SJSA1 (cell line): Measurements from ENCODE around the gene CRYBB3. TPM values are rescaled to one million over a fixed set of nuclear protein-coding genes. Genes with fewer than 3 reads are reported as not detected.

Experiments used
- DNase-seq, 2 experiments: peaks; one replicate each; pipeline ENCODE4 v3.0.0-alpha.2; 2015 to 2020; ENCODE audit warnings: low spot score in 2 of 2, low read depth in 1 of 2
- H3K27ac ChIP-seq: fragments of 250-450 bp; sonication (Bioruptor Pico); 2 replicates; pipeline ENCODE4 v1.5.1; 2020; ENCODE audit warnings: mild to moderate bottlenecking, moderate library complexity
- H3K27me3 ChIP-seq: fragments of 250-450 bp; sonication (Bioruptor Pico); replicated peaks from 2 replicates; pipeline ENCODE4 v1.5.1; 2020; ENCODE audit warnings: mild to moderate bottlenecking, moderate library complexity
- H3K36me3 ChIP-seq: fragments of 250-450 bp; sonication (Bioruptor Pico); 2 replicates; pipeline ENCODE4 v1.5.1; 2020; ENCODE audit warnings: mild to moderate bottlenecking
- H3K4me1 ChIP-seq: fragments of 250-450 bp; sonication (Bioruptor Pico); replicated peaks from 2 replicates; pipeline ENCODE4 v1.6.1; 2021; ENCODE audit warnings: mild to moderate bottlenecking
- H3K4me3 ChIP-seq: fragments of 250-450 bp; sonication (Bioruptor Pico); 2 replicates; pipeline ENCODE4 v1.5.1; 2020; ENCODE audit warnings: mild to moderate bottlenecking
- H3K9me3 ChIP-seq: fragments of 250-450 bp; sonication (Bioruptor Pico); replicated peaks from 2 replicates; pipeline ENCODE4 v1.5.1; 2020; ENCODE audit warnings: mild to moderate bottlenecking
- total RNA-seq: library from RNA; depleted of rRNA; stranded (reverse); fragments of >200 nt; shearing (Covaris generic); gene quantifications from 2 replicates; pipeline ENCODE4 v1.2.3, GENCODE V29; 2014; rRNA removed

Gene CRYBB3
- not detected in 2 replicates for total RNA-seq

DNA sequence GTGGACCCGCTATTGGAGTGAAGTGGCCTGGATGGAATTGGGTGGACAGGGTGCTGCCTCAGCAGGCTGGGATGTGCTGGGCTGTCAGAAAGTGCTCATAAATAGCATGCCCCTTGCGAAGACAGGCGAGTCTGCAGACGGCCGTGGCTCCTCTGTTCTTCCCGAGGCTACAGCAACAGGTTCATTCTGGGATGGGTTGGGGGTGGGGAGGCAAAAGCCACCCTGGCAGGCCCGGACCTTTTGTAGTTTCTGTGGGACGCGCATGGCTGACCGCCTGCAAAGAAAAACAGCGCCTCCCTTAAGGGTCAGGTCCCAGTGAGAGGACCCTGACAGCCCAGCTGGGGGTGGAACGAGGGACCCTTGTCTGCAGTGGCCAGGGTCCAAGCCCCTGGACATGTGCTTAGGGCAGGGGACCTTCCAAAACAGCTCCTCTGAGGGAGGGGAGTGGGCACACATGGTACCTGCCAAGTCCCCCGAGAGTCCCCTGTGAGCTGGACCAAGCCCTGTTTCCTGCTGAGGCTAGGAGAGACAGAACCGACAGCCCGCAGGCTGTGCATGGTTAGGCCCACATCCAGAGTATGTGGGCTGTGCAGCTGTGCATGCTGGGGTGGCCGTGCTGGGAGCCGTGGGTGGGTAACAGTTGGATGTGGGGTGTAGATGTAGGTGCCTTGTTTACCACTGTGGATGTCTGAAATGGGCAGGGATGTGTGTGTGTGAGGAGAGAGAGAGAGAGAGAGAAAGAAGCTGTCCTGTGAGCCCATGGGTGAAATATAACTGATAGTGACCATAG is at the start of gene CRYBB3:
Gene CRYBB3 (plus strand): TSS at position 128 of the 790 bp plus-strand sequence. CDS start 1,539 bp downstream, outside the sequence.
- Histone ChIP-seq H3K27me3 (no peaks in the 10 kb centered on the region), H3K36me3 (no peaks in the 10 kb centered on the region), H3K4me1 (no peaks in the 10 kb centered on the region), H3K9me3 (no peaks in the 10 kb centered on the region), H3K27ac (no peak within 1 kb of the TSS), H3K4me3 (no peak within 1 kb of the TSS)
- no peak for DNase-seq

DNA sequence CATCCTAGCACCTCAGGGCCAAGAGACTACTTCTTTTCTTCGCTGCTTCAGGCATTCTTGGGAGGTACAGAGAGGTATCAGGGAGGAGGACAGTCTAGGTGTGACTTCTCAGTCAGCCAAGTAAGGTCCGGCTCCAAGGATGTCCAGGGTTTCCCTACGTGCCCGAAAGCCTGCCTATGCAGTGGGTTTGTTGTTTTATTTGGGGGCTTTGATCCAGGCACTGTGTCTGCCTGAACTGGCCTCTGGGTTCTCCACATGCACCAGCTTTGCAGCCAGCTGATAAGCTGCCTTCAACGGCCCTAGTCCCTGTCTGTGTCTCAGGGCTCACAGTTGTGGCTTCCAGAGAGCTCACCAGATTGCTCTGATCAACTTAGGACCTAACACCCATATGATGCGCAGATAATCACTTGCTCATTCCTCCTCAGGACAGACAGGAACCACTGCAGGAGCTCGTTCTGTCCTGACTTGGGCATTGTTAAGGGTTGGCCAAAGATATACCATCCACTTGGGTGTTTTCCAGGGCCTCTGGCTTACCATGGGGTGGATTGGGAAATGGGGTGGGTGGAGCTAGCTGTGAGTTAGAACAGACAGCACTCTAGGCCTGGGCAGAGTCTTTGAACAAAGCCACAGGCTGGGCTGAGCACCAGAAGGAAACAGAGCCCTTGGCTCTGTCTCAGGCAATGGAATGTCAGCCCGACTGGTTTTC is 45.5 kb upstream of the CRYBB3 start:
- H3K27me3 ChIP-seq: no peaks in the 10 kb centered on the region; the same call in 1 of the 2 replicates
- no peaks in the 10 kb centered on the region for H3K9me3 ChIP-seq
- H3K4me1 ChIP-seq: no peaks in the 10 kb centered on the region
- no peak overlapping the region for H3K4me3 ChIP-seq
- no peak overlapping the region for H3K27ac ChIP-seq
- H3K36me3 ChIP-seq: no peaks in the 10 kb centered on the region
- DNase-seq: no peak

DNA sequence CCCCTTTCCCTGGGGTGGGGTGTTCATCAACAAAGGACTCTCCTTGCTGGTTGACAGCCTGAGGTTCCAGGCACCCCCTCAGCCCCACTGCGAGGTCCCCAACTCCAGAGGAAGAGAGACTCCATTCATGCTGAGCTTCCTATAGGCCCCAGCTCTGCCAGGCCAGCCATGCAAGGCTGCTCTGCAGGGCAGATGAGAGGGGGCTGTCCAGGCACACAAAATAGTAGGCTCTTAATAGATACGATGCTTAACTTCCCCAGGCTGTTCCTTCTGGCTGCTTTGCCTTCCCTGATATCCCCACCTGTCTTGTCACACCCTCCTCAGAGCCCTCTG is 45.0 kb upstream of the CRYBB3 start:
- no peak for DNase-seq
- no peaks in the 10 kb centered on the region; the same call in 1 of the 2 replicates for H3K27me3 ChIP-seq
- no peaks in the 10 kb centered on the region for H3K4me1 ChIP-seq
- H3K4me3 ChIP-seq: no peak overlapping the region
- no peaks in the 10 kb centered on the region for H3K36me3 ChIP-seq
- no peaks in the 10 kb centered on the region for H3K9me3 ChIP-seq
- H3K27ac ChIP-seq: no peak overlapping the region

- H3K9me3 ChIP-seq: no peaks in the 10 kb centered on the region
- H3K27ac ChIP-seq: no peak overlapping the region
- no peaks in the 10 kb centered on the region for H3K27me3 ChIP-seq
- no peak overlapping the region for H3K4me3 ChIP-seq
- no peaks in the 10 kb centered on the region for H3K36me3 ChIP-seq
- H3K4me1 ChIP-seq: no peaks in the 10 kb centered on the region
- no peak for DNase-seq
Observed at GRCh38 chr22:25156736-25157135, 42.9 kb upstream of the CRYBB3 start.

DNA sequence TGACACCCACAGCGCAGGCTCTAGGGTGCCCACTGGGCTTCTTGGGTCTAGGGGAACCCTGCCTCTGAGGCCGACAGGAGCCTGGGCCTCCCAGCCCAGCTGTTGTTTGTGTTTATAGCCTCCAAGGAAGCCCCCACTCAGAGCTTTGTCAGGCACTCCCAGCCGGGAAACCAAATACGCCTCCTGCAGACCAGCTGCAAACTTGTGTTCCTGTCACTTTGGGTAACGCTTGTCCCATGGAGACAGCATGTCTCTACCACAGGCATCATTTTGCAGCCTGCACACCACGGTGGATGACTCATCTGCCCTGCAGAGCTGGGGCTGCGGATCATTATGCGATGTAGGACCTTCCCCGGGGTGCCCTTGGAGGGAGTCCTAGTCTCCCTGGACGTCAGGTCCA is 40.6 kb upstream of the CRYBB3 start:
- no peaks in the 10 kb centered on the region for H3K9me3 ChIP-seq
- no peak overlapping the region for H3K4me3 ChIP-seq
- no peak overlapping the region for H3K27ac ChIP-seq
- no peaks in the 10 kb centered on the region for H3K36me3 ChIP-seq
- no peaks in the 10 kb centered on the region for H3K4me1 ChIP-seq
- no peak for DNase-seq
- H3K27me3 ChIP-seq: no peaks in the 10 kb centered on the region

DNA sequence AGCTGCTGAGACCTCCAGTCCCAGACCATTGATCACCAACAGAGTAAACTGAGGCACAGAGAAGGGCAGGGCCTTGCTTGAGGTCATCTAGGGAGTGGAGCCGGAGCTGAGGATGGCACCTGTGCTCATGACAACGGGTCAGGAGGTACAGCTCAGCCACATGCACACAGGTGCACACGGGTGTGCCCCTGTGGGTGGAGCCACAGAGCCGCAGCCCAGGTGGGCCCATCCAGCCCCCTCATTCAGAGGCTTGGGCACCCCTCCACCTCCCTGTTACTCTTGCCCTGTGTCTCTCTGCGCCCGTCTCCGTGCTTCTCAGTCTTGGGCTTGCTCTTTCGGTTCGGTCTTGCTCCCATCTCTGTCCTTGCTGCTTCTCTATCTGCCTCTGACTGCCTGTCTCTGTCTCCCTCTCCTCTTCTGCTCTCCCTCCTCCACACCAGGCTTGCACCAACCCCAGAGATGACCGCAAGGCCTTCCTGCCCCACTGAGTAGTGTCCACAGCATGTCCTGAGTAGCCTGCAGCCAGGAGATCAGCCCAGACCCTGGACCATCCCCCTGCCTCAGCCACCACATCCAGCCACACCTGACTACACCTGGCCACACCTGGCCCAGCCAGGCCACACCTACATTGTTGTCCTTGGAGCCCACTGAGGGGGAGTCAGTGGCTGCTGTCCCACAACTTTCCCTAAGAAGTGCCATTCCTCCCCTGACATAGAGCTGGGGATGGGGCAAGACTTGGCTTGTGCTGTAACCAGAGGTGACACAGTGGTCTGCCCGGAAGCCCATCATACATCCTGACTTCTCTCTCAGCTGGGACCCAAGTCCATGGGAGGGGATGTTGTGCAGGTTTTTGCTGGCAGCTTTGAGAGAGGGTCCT is 39.3 kb upstream of the CRYBB3 start:
- Histone ChIP-seq H3K4me1 (no peaks in the 10 kb centered on the region), H3K9me3 (no peaks in the 10 kb centered on the region), H3K4me3 (no peak overlapping the region), H3K27me3 (no peaks in the 10 kb centered on the region), H3K36me3 (no peaks in the 10 kb centered on the region), H3K27ac (no peak overlapping the region)
- DNase-seq: no peak

GRCh38 chr22:25161017-25161915 is 38.4 kb upstream of the CRYBB3 start:
- Histone ChIP-seq H3K36me3 (no peaks in the 10 kb centered on the region), H3K4me1 (no peaks in the 10 kb centered on the region), H3K4me3 (no peak overlapping the region), H3K27me3 (no peaks in the 10 kb centered on the region), H3K9me3 (no peaks in the 10 kb centered on the region), H3K27ac (no peak overlapping the region)
- DNase-seq: no peak

- H3K36me3 ChIP-seq: no peaks in the 10 kb centered on the region
- H3K4me3 ChIP-seq: no peak overlapping the region
- H3K9me3 ChIP-seq: no peaks in the 10 kb centered on the region
- no peak overlapping the region for H3K27ac ChIP-seq
- H3K27me3 ChIP-seq: no peaks in the 10 kb centered on the region
- DNase-seq: no peak
- H3K4me1 ChIP-seq: no peaks in the 10 kb centered on the region
Observed at GRCh38 chr22:25161916-25162530, 37.6 kb upstream of the CRYBB3 start.

GRCh38 chr22:25162561-25162960 is 37.1 kb upstream of the CRYBB3 start:
- Histone ChIP-seq H3K27me3 (no peaks in the 10 kb centered on the region), H3K36me3 (no peaks in the 10 kb centered on the region), H3K9me3 (no peaks in the 10 kb centered on the region), H3K27ac (no peak overlapping the region), H3K4me1 (no peaks in the 10 kb centered on the region), H3K4me3 (no peak overlapping the region)
- no peak for DNase-seq

DNA sequence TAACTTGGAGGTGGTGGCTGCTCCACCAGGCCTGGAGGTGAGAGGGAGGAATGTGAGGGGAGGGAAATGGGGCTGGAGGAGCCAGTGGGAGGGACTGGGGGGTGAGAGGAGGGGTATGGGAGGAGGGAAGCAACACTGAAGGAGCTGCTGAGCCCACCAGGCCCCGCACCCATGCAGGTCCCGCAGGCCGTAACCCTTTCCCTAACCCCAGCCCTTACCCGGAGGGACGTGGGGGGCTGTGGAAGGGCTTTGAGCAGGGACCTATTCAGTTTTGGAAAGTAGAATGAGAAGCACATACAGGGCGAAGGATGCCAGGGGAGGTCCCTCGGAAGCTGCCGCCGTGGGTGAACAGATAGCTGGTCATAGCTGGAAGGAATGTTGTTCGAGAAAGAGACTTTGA is 33.9 kb upstream of the CRYBB3 start:
- H3K27me3 ChIP-seq: no peaks in the 10 kb centered on the region
- H3K4me1 ChIP-seq: no peaks in the 10 kb centered on the region
- H3K4me3 ChIP-seq: no peak overlapping the region
- H3K36me3 ChIP-seq: no peaks in the 10 kb centered on the region
- H3K9me3 ChIP-seq: no peaks in the 10 kb centered on the region
- no peak for DNase-seq
- no peak overlapping the region for H3K27ac ChIP-seq

GRCh38 chr22:25166266-25167040 is 33.2 kb upstream of the CRYBB3 start:
- DNase-seq: no peak
- Histone ChIP-seq H3K9me3 (no peaks in the 10 kb centered on the region), H3K36me3 (no peaks in the 10 kb centered on the region), H3K4me3 (no peak overlapping the region), H3K27ac (no peak overlapping the region), H3K4me1 (no peaks in the 10 kb centered on the region), H3K27me3 (no peaks in the 10 kb centered on the region)

DNA sequence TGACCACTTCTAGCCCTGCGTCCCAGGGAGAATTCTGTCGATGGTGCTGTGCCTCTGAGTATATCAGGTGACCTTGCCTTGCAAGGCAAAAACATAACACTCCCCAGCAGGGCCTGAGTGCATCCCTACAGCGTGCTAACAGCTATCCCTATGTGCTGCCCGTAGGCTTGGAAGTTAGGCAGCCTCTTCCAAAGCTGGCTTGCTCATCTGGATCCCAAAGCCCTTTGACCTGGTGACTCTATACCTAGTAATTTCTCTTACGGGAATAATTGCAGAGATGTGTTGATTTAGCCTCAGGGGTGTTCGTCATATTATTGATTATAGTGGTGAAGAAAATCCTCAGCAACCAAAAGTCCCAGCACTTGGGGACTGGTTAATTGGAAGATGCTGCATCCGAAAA is 32.6 kb upstream of the CRYBB3 start:
- Histone ChIP-seq H3K27ac (no peak overlapping the region), H3K4me1 (no peaks in the 10 kb centered on the region), H3K27me3 (no peaks in the 10 kb centered on the region), H3K36me3 (no peaks in the 10 kb centered on the region), H3K4me3 (no peak overlapping the region), H3K9me3 (no peaks in the 10 kb centered on the region)
- no peak for DNase-seq
